GM12891 (cell line): Measurements from ENCODE around the gene COA1.

ENCODE experiments used
- PAX5 ChIP-seq: IDR thresholded peaks from 2 replicates; pipeline ENCODE4 v1.6.1; 2011; ENCODE audit warnings: low read length, moderate library complexity, mild to moderate bottlenecking; ENCODE audit not compliant: insufficient read depth, severe bottlenecking
- POLR2A ChIP-seq: IDR thresholded peaks from 2 replicates; pipeline ENCODE4 v1.6.1; 2011; ENCODE audit warnings: low read depth, low read length, control low read depth
- POLR2AphosphoS5 ChIP-seq: IDR thresholded peaks from 2 replicates; pipeline ENCODE4 v1.6.1; 2011; ENCODE audit warnings: low read depth, low read length, control low read depth

DNA sequence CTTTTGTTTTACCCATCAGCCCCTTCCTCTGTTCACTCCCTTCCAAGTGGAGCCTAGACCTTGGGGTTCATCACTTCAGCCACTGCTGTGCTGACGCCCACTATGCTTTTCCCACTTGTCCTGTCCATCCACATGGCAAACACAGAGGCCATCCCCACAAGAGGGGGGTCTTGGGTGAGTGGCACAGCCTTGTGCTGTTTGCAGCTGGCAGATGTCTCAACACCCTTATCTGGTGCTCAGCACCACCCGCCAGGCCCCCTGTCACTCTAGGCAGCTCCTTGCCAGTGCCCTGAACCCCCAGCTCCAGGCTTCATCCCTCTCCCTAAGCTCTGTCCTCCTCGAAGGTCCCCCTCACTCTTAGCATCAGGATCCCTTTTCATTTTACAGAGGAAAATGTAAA lies 42.2 kb upstream of the COA1 start:
- no peak for TF ChIP-seq POLR2AphosphoS5
- no peak for TF ChIP-seq POLR2A
- no peak for TF ChIP-seq PAX5
